ENCODE measurements around the gene RPH3AL. TPM values are rescaled to one million over a fixed set of nuclear protein-coding genes. Genes with fewer than 3 reads are reported as not detected.

RPH3AL gene
- total RNA-seq, 4 donors from 2014 or later: 8.6 to 21.0 (median 17.4) TPM

GRCh38 chr17:238964-239259 lies 113.7 kb downstream of the RPH3AL start:
- no peak overlapping the region for H3K27ac ChIP-seq
- no peaks in the 10 kb centered on the region for H3K36me3 ChIP-seq
- 58 to 70% methylated on average over 2 of the region's 4 CpGs for WGBS, 2 donors (ENCODE audit: low coverage in 1 of 2)
- no peak for TF ChIP-seq EP300 (IDR thresholded peaks at IDR 0.05)
- no peak for TF ChIP-seq POLR2AphosphoS5 (IDR thresholded peaks at IDR 0.05)
- TF ChIP-seq CTCF (IDR thresholded peaks at IDR 0.05): no peak
- TF ChIP-seq POLR2A (IDR thresholded peaks at IDR 0.05): no peak
- H3K9me3 ChIP-seq: no peaks in the 10 kb centered on the region
- H3K4me1 ChIP-seq: no peaks in the 10 kb centered on the region
- no peak overlapping the region for H3K4me3 ChIP-seq
- ATAC-seq: no peak
- H3K27me3 ChIP-seq: no peaks in the 10 kb centered on the region

GRCh38 chr17:238071-238963 lies 114.3 kb downstream of the RPH3AL start:
- no peak for TF ChIP-seq POLR2A (IDR thresholded peaks at IDR 0.05)
- TF ChIP-seq CTCF (IDR thresholded peaks at IDR 0.05): no peak
- no peak for TF ChIP-seq EP300 (IDR thresholded peaks at IDR 0.05)
- no peak for TF ChIP-seq POLR2AphosphoS5 (IDR thresholded peaks at IDR 0.05)
- ATAC-seq: no peak
- 83 to 87% methylated on average over 17 to 18 of the region's 23 CpGs for WGBS, 2 donors (ENCODE audit: low coverage in 1 of 2)
- Histone ChIP-seq H3K36me3 (no peaks in the 10 kb centered on the region), H3K4me3 (no peak overlapping the region), H3K9me3 (no peaks in the 10 kb centered on the region), H3K27ac (no peak overlapping the region), H3K27me3 (no peaks in the 10 kb centered on the region), H3K4me1 (no peaks in the 10 kb centered on the region)

- Histone ChIP-seq H3K27me3 (no peaks in the 10 kb centered on the region), H3K4me3 (no peak overlapping the region), H3K27ac (no peak overlapping the region), H3K9me3 (no peaks in the 10 kb centered on the region), H3K4me1 (no peaks in the 10 kb centered on the region), H3K36me3 (no peaks in the 10 kb centered on the region)
- TF ChIP-seq POLR2AphosphoS5 (IDR thresholded peaks at IDR 0.05) (no peak), CTCF (IDR thresholded peaks at IDR 0.05) (no peak), POLR2A (IDR thresholded peaks at IDR 0.05) (no peak), EP300 (IDR thresholded peaks at IDR 0.05) (no peak)
- no peak for ATAC-seq
- 77 to 88% methylated on average over 2 to 4 of the region's 8 CpGs for WGBS, 2 donors (ENCODE audit: low coverage in 1 of 2)
Measured at GRCh38 chr17:237406-237955, 115.1 kb downstream of the RPH3AL start.

- Histone ChIP-seq H3K27ac (no peak overlapping the region), H3K4me1 (no peaks in the 10 kb centered on the region), H3K36me3 (no peaks in the 10 kb centered on the region), H3K27me3 (no peaks in the 10 kb centered on the region), H3K4me3 (no peak overlapping the region), H3K9me3 (no peaks in the 10 kb centered on the region)
- WGBS, 2 donors (ENCODE audit: low coverage in 1 of 2): 60 to 65% methylated on average over 1 to 7 of the region's 34 CpGs
- no peak for ATAC-seq
- TF ChIP-seq POLR2AphosphoS5 (IDR thresholded peaks at IDR 0.05) (no peak), CTCF (IDR thresholded peaks at IDR 0.05) (no peak), EP300 (IDR thresholded peaks at IDR 0.05) (no peak), POLR2A (IDR thresholded peaks at IDR 0.05) (no peak)
Measured at GRCh38 chr17:236641-237405, 115.8 kb downstream of the RPH3AL start.

Data from gastroesophageal sphincter (tissue), 4 donors.